Panc1 (cell line): ENCODE results near the gene CDRT15.

Source experiments
- POLR2AphosphoS5 ChIP-seq: IDR thresholded peaks from 2 replicates; pipeline ENCODE4 v1.6.1; 2012; ENCODE audit warnings: mild to moderate bottlenecking, low read depth, low read length, moderate library complexity
- TF ChIP-seq, protein P1 (sequence below): fragments of 450-650 bp; IDR thresholded peaks from 2 replicates; pipeline ENCODE4 v1.5.1; 2017; ENCODE audit warnings: mild to moderate bottlenecking
- TF ChIP-seq, protein P2 (sequence below), 2 experiments: IDR thresholded peaks; 2 replicates each; pipeline ENCODE4 v1.6.1; 2011 to 2012; ENCODE audit warnings: low read depth in 2 of 2, control low read depth in 1 of 2, low read length in 1 of 2, mild to moderate bottlenecking in 1 of 2, moderate library complexity in 1 of 2; ENCODE audit not compliant: insufficient read depth in 1 of 2

GRCh38 chr17:14199601-14200000 is 37.1 kb downstream of the CDRT15 start:
- TF ChIP-seq POLR2AphosphoS5 = no peak
- TF ChIP-seq, protein P1, sequence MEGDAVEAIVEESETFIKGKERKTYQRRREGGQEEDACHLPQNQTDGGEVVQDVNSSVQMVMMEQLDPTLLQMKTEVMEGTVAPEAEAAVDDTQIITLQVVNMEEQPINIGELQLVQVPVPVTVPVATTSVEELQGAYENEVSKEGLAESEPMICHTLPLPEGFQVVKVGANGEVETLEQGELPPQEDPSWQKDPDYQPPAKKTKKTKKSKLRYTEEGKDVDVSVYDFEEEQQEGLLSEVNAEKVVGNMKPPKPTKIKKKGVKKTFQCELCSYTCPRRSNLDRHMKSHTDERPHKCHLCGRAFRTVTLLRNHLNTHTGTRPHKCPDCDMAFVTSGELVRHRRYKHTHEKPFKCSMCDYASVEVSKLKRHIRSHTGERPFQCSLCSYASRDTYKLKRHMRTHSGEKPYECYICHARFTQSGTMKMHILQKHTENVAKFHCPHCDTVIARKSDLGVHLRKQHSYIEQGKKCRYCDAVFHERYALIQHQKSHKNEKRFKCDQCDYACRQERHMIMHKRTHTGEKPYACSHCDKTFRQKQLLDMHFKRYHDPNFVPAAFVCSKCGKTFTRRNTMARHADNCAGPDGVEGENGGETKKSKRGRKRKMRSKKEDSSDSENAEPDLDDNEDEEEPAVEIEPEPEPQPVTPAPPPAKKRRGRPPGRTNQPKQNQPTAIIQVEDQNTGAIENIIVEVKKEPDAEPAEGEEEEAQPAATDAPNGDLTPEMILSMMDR = no peak
- TF ChIP-seq, protein P2, sequence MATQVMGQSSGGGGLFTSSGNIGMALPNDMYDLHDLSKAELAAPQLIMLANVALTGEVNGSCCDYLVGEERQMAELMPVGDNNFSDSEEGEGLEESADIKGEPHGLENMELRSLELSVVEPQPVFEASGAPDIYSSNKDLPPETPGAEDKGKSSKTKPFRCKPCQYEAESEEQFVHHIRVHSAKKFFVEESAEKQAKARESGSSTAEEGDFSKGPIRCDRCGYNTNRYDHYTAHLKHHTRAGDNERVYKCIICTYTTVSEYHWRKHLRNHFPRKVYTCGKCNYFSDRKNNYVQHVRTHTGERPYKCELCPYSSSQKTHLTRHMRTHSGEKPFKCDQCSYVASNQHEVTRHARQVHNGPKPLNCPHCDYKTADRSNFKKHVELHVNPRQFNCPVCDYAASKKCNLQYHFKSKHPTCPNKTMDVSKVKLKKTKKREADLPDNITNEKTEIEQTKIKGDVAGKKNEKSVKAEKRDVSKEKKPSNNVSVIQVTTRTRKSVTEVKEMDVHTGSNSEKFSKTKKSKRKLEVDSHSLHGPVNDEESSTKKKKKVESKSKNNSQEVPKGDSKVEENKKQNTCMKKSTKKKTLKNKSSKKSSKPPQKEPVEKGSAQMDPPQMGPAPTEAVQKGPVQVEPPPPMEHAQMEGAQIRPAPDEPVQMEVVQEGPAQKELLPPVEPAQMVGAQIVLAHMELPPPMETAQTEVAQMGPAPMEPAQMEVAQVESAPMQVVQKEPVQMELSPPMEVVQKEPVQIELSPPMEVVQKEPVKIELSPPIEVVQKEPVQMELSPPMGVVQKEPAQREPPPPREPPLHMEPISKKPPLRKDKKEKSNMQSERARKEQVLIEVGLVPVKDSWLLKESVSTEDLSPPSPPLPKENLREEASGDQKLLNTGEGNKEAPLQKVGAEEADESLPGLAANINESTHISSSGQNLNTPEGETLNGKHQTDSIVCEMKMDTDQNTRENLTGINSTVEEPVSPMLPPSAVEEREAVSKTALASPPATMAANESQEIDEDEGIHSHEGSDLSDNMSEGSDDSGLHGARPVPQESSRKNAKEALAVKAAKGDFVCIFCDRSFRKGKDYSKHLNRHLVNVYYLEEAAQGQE (IDR thresholded peaks at IDR 0.05; ENCODE audit: insufficient read depth in 1 of 2, low read depth in 2 of 2, low read length in 1 of 2) = no peak
